IMR-90 (cell line): Measurements from ENCODE around the gene RGL1. TPM values are rescaled to one million over a fixed set of nuclear protein-coding genes. Genes with fewer than 3 reads are reported as not detected.

ENCODE experiments used
- ATAC-seq: fragments of 200-7000 bp; cut with Tn5 transposase; 2 replicates; pipeline ENCODE4 v1.9.1; 2020; ENCODE audit warnings: low read depth, mild to moderate bottlenecking, moderate library complexity
- BruUV-seq: library from RNA; stranded (reverse); fragments of 400-500 nt; replicated peaks from 2 replicates; lab custom pipeline; 2021; lab: Mats Ljungman, UMichigan
- CTCF ChIA-PET: fragments of 300-600 bp; formaldehyde crosslinking; extraction: SDS; loops from one replicate; lab custom pipeline; 2021; ENCODE audit warnings: antibody characterized with exemption; lab: Yijun Ruan, JAX
- POLR2A ChIA-PET: fragments of 300-600 bp; sonication (Branson Sonifier 250); formaldehyde crosslinking; loops from one replicate; lab custom pipeline; 2022; ENCODE audit warnings: antibody characterized with exemption; ENCODE audit not compliant: unreplicated experiment; lab: Charles Lee
- DNase-seq: peaks from one replicate; pipeline ENCODE4 v3.0.0; 2013
- H2AFZ ChIP-seq: replicated peaks from 2 replicates; pipeline ENCODE3; 2013; ENCODE audit warnings: low read length, mild to moderate bottlenecking; ENCODE audit not compliant: poor library complexity
- H2AK5ac ChIP-seq: 2 replicates; pipeline ENCODE4 v1.6.1; 2013; ENCODE audit warnings: low read depth, low read length, inconsistent platforms
- H2AK9ac ChIP-seq: replicated peaks from 2 replicates; pipeline ENCODE3; 2013; ENCODE audit warnings: mild to moderate bottlenecking, low read depth, low read length, moderate library complexity; ENCODE audit not compliant: poor library complexity
- H2BK120ac ChIP-seq: 2 replicates; pipeline ENCODE4 v1.6.1; 2013; ENCODE audit warnings: low read depth, low read length, inconsistent platforms
- H2BK15ac ChIP-seq: 3 replicates; pipeline ENCODE4 v1.6.1; 2013; ENCODE audit warnings: low read depth, low read length, inconsistent platforms
- H2BK20ac ChIP-seq: 2 replicates; pipeline ENCODE4 v1.6.1; 2013; ENCODE audit warnings: low read depth, mild to moderate bottlenecking, inconsistent platforms, low read length, moderate library complexity
- H2BK5ac ChIP-seq: 2 replicates; pipeline ENCODE4 v1.6.1; 2013; ENCODE audit warnings: mild to moderate bottlenecking, low read depth, low read length, inconsistent platforms; ENCODE audit not compliant: poor library complexity, severe bottlenecking
- H3K14ac ChIP-seq: replicated peaks from 2 replicates; pipeline ENCODE4 v1.6.1; 2013; ENCODE audit warnings: low read depth, low read length, inconsistent platforms
- H3K18ac ChIP-seq: 2 replicates; pipeline ENCODE4 v1.6.1; 2013; ENCODE audit warnings: low read depth, low read length, control low read depth
- H3K23ac ChIP-seq: 2 replicates; pipeline ENCODE4 v1.6.1; 2013; ENCODE audit warnings: low read depth, low read length, inconsistent platforms
- H3K27ac ChIP-seq: 2 replicates; pipeline ENCODE4 v1.5.1; 2013; ENCODE audit warnings: mild to moderate bottlenecking, control low read depth, low read length; ENCODE audit not compliant: insufficient read depth
- H3K27me3 ChIP-seq: 2 replicates; pipeline ENCODE4 v1.6.1; 2013; ENCODE audit warnings: low read length; ENCODE audit not compliant: control insufficient read depth, insufficient read depth
- H3K36me3 ChIP-seq: 2 replicates; pipeline ENCODE4 v1.6.1; 2013; ENCODE audit warnings: low read length, mixed read lengths; ENCODE audit not compliant: control insufficient read depth, insufficient read depth
- H3K4ac ChIP-seq: 2 replicates; pipeline ENCODE4 v1.6.1; 2013; ENCODE audit warnings: low read depth, low read length, inconsistent platforms
- H3K4me1 ChIP-seq: 2 replicates; pipeline ENCODE4 v1.6.1; 2013; ENCODE audit warnings: low read length, mixed read lengths; ENCODE audit not compliant: control insufficient read depth, insufficient read depth
- H3K4me2 ChIP-seq: 2 replicates; pipeline ENCODE4 v1.6.1; 2013; ENCODE audit warnings: low read depth, mild to moderate bottlenecking, control low read depth, low read length, moderate library complexity
- H3K4me3 ChIP-seq: 2 replicates; pipeline ENCODE4 v1.5.1; 2013; ENCODE audit warnings: low read depth, mild to moderate bottlenecking, control low read depth, low read length, moderate library complexity; ENCODE audit not compliant: insufficient read depth
- H3K56ac ChIP-seq: 2 replicates; pipeline ENCODE4 v1.6.1; 2013; ENCODE audit warnings: low read length, inconsistent platforms; ENCODE audit not compliant: insufficient read depth; ENCODE audit errors: extremely low read depth
- H3K79me1 ChIP-seq, 2 experiments: 2 replicates each; pipeline ENCODE4 v1.6.1; 2013; ENCODE audit warnings: low read length in 2 of 2, inconsistent platforms in 1 of 2, low read depth in 1 of 2
- H3K9ac ChIP-seq: 2 replicates; pipeline ENCODE4 v1.6.1; 2013; ENCODE audit warnings: low read depth, low read length, control low read depth
- H3K9me1 ChIP-seq: 2 replicates; pipeline ENCODE4 v1.6.1; 2013; ENCODE audit warnings: low read length, inconsistent platforms; ENCODE audit not compliant: insufficient read depth
- H3K9me3 ChIP-seq: 2 replicates; pipeline ENCODE4 v1.6.1; 2013; ENCODE audit warnings: low read length; ENCODE audit not compliant: control insufficient read depth, insufficient read depth
- H4K20me1 ChIP-seq: 2 replicates; pipeline ENCODE4 v1.6.1; 2013; ENCODE audit warnings: low read length, inconsistent platforms; ENCODE audit not compliant: insufficient read depth
- H4K5ac ChIP-seq: 2 replicates; pipeline ENCODE4 v1.6.1; 2013; ENCODE audit warnings: mild to moderate bottlenecking, low read depth, low read length, control low read depth
- H4K8ac ChIP-seq, 2 experiments: 2 replicates each; pipeline ENCODE4 v1.6.1; 2013; ENCODE audit warnings: low read depth in 2 of 2, low read length in 2 of 2, control low read depth in 1 of 2, inconsistent platforms in 1 of 2
- H4K91ac ChIP-seq: 2 replicates; pipeline ENCODE4 v1.6.1; 2013; ENCODE audit warnings: low read depth, low read length, inconsistent platforms; ENCODE audit not compliant: insufficient read depth
- BHLHE40 ChIP-seq: fragments of 150-350 bp; IDR thresholded peaks from 2 replicates; pipeline ENCODE4 v1.6.1; 2016; ENCODE audit warnings: mild to moderate bottlenecking, low read depth, low read length
- CEBPB ChIP-seq: IDR thresholded peaks from 2 replicates; pipeline ENCODE4 v1.6.1; 2012; ENCODE audit warnings: low read depth, low read length, improper control_type of control experiment
- CHD1 ChIP-seq: IDR thresholded peaks from 2 replicates; pipeline ENCODE4 v1.6.1; 2012; ENCODE audit warnings: low read depth, low read length, improper control_type of control experiment
- MAZ ChIP-seq: IDR thresholded peaks from 2 replicates; pipeline ENCODE4 v1.6.1; 2012; ENCODE audit warnings: low read depth, mild to moderate bottlenecking, low read length, improper control_type of control experiment, moderate library complexity, borderline replicate concordance
- MXI1 ChIP-seq: IDR thresholded peaks from 2 replicates; pipeline ENCODE4 v1.6.1; 2012; ENCODE audit warnings: low read depth, mild to moderate bottlenecking, low read length, moderate library complexity, borderline replicate concordance
- NFE2L2 ChIP-seq: fragments of 150-350 bp; IDR thresholded peaks from 2 replicates; pipeline ENCODE4 v1.6.1; 2016; ENCODE audit warnings: low read depth, mild to moderate bottlenecking, low read length
- RAD21 ChIP-seq: IDR thresholded peaks from 2 replicates; pipeline ENCODE4 v1.6.1; 2012; ENCODE audit warnings: low read length, improper control_type of control experiment
- SMC3 ChIP-seq: fragments of 150-350 bp; IDR thresholded peaks from 2 replicates; pipeline ENCODE4 v1.6.1; 2016; ENCODE audit warnings: low read depth, mild to moderate bottlenecking, antibody characterized with exemption, low read length, moderate library complexity
- WGBS, 2 experiments: methylation state at CpG; one replicate each; pipeline versions ENCODE4 v1.1.5 to v1.1.7; 2013; ENCODE audit warnings: missing lambda C conversion rate in 2 of 2; ENCODE audit not compliant: insufficient read length in 1 of 2; ENCODE audit errors: extremely low coverage in 2 of 2; 5-methylcytosine and 5-hydroxymethylcytosine counted together
- dilution Hi-C: fragments of 300-500 bp; cut with HindIII; formaldehyde crosslinking; loops from one replicate; pipeline ENCODE4 v1.14.3; 2018; ENCODE audit warnings: low sequenced_read_pairs; ENCODE audit not compliant: unreplicated experiment
- in situ Hi-C: fragments of 300-500 bp; cut with MboI; formaldehyde crosslinking; loops from 3 replicates; pipeline ENCODE4 v1.14.3; 2019; ENCODE audit warnings: low sequenced_read_pairs, inconsistent platforms, mixed read lengths
- intact Hi-C: fragments of 100-400 bp; cut with micrococcal nuclease; formaldehyde crosslinking; loops from 2 replicates; pipeline ENCODE4 v1.10.0; 2022
- polyA plus RNA-seq, 3 experiments: library from polyadenylated mRNA; depleted of rRNA; stranded (reverse); fragments of >200 nt; gene quantifications; 2 replicates each; pipeline ENCODE4 v1.2.3, GENCODE V29; 2012; ENCODE audit warnings: low replicate concordance in 1 of 3
- total RNA-seq: library from RNA; depleted of rRNA; stranded (reverse); fragments of >200 nt; gene quantifications from 2 replicates; pipeline ENCODE4 v1.2.3, GENCODE V29; 2012
- TF ChIP-seq, protein P1 (sequence below): fragments of 150-350 bp; IDR thresholded peaks from 2 replicates; pipeline ENCODE4 v1.6.1; 2017; ENCODE audit warnings: mild to moderate bottlenecking, antibody characterized with exemption, low read length, low read depth
- TF ChIP-seq, protein P2 (sequence below): fragments of 150-350 bp; IDR thresholded peaks from 2 replicates; pipeline ENCODE4 v1.6.1; 2016; ENCODE audit warnings: low read depth, mild to moderate bottlenecking, low read length, moderate library complexity, borderline replicate concordance

Gene RGL1
- total and polyA plus RNA-seq, 2 of the 4 experiments (the other 2 are of a cell fraction): 4.7 to 7.5 TPM

DNA sequence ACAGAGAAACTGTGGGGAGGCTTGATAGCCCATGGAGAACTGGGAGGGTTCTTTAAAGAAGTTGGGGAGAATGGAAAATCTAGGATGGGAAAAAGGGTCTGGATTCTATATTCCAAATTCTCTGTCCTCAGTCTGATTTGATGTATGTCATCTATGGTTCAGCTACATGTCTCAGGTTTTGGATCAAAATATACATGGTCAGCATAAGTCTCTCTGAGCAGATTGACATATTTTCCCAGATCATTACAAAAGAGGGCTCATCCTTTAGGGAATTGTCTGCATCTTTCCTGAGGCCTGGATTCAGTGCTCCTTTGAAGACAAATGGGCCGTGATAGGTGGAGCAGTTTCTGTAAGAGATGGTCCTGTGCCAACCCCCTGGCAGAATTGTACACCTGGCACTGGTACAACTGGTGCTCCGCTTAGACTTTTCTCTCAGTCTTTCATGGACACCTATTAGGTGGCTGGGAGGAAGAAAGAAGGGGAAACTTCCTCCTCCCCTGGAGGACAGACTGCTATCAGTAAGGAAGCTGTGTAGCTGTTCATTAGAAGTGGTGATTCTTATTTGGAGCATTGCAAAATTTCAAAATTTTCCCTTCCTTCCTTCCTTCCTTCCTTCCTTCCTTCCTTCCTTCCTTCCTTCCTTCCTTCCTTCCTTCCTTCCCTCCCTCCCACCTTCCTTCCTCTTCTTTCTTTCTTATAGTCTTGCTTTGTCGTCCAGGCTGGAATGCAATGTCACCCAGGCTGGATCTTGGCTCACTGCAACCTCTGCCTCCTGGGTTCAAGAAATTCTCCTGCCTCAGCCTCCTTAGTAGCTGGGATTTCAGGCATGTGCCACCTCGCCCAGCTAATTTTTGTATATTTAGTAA, 26.1 kb upstream of the RGL1 start:
- Histone ChIP-seq H3K23ac (no peak overlapping the region), H2AK9ac (no peak overlapping the region), H4K91ac (no peak overlapping the region), H2BK20ac (no peak overlapping the region), H4K5ac (no peak overlapping the region), H3K9me1 (no peaks in the 10 kb centered on the region), H3K79me1 (no peaks in the 10 kb centered on the region), H3K4me2 (no peak overlapping the region), H4K20me1 (peaks cover 1% of the 10 kb centered on the region; the same call in 1 of the 2 replicates), H3K18ac (no peak overlapping the region; the same call in 1 of the 2 replicates), H3K4me3 (no peak overlapping the region), H3K27me3 (no peaks in the 10 kb centered on the region), H3K36me3 (no peaks in the 10 kb centered on the region), H4K8ac (no peak overlapping the region), H2AK5ac (no peak overlapping the region), H3K4ac (no peak overlapping the region), H2BK120ac (no peak overlapping the region), H3K14ac (no peak overlapping the region), H3K56ac (no peak overlapping the region), H2AFZ (no peak overlapping the region), H2BK15ac (no peak overlapping the region), H3K4me1 (peaks cover 4% of the 10 kb centered on the region), H3K9ac (no peak overlapping the region), H3K27ac (no peak overlapping the region), H3K9me3 (peaks cover 2% of the 10 kb centered on the region), H2BK5ac (no peak overlapping the region)
- dilution Hi-C loops: no loop called here
- CTCF ChIA-PET: no interaction called here
- DNase-seq: no peak
- in situ Hi-C loops: no loop called here
- no peak for ATAC-seq
- intact Hi-C loops: no loop called here
- 90% methylated on average over 2 of the region's 4 CpGs; no CpG with 5 or more reads in 1 of the 2 experiments for WGBS, 2 experiments
- POLR2A ChIA-PET: no interaction called here
- no TSS peak for BruUV-seq
- no peak for TF ChIP-seq NFE2L2
- no peak for TF ChIP-seq CEBPB
- no peak for TF ChIP-seq MAZ
- TF ChIP-seq RAD21: no peak
- TF ChIP-seq, protein P1, sequence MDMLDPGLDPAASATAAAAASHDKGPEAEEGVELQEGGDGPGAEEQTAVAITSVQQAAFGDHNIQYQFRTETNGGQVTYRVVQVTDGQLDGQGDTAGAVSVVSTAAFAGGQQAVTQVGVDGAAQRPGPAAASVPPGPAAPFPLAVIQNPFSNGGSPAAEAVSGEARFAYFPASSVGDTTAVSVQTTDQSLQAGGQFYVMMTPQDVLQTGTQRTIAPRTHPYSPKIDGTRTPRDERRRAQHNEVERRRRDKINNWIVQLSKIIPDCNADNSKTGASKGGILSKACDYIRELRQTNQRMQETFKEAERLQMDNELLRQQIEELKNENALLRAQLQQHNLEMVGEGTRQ: no peak
- TF ChIP-seq, protein P2, sequence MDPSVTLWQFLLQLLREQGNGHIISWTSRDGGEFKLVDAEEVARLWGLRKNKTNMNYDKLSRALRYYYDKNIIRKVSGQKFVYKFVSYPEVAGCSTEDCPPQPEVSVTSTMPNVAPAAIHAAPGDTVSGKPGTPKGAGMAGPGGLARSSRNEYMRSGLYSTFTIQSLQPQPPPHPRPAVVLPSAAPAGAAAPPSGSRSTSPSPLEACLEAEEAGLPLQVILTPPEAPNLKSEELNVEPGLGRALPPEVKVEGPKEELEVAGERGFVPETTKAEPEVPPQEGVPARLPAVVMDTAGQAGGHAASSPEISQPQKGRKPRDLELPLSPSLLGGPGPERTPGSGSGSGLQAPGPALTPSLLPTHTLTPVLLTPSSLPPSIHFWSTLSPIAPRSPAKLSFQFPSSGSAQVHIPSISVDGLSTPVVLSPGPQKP: no peak
- TF ChIP-seq MXI1: no peak
- TF ChIP-seq BHLHE40: no peak
- TF ChIP-seq CHD1: no peak
- TF ChIP-seq SMC3: no peak
